Measurements from ENCODE around the gene ZDHHC11.
"Not testable (repeated sequence)": the region's sequence is repeated elsewhere in the genome, so short reads cannot be mapped to it uniquely, and the experiment has no call there.

GRCh38 chr5:825544-825943 lies 25.2 kb downstream of the ZDHHC11 start:
- TF ChIP-seq, protein P1, sequence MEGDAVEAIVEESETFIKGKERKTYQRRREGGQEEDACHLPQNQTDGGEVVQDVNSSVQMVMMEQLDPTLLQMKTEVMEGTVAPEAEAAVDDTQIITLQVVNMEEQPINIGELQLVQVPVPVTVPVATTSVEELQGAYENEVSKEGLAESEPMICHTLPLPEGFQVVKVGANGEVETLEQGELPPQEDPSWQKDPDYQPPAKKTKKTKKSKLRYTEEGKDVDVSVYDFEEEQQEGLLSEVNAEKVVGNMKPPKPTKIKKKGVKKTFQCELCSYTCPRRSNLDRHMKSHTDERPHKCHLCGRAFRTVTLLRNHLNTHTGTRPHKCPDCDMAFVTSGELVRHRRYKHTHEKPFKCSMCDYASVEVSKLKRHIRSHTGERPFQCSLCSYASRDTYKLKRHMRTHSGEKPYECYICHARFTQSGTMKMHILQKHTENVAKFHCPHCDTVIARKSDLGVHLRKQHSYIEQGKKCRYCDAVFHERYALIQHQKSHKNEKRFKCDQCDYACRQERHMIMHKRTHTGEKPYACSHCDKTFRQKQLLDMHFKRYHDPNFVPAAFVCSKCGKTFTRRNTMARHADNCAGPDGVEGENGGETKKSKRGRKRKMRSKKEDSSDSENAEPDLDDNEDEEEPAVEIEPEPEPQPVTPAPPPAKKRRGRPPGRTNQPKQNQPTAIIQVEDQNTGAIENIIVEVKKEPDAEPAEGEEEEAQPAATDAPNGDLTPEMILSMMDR (IDR thresholded peaks at IDR 0.05 in 2 of 3, conservative IDR thresholded peaks at IDR 0.05 in 1 of 3; ENCODE audit: borderline replicate concordance in 1 of 3, insufficient read depth in 1 of 3, low read depth in 2 of 3, low read length in 2 of 3), result not testable (repeated sequence)
- TF ChIP-seq ZFX (IDR thresholded peaks at IDR 0.05), result not testable (repeated sequence)
